HG03139 (cell line): ENCODE measurements around the gene TPRN.

ENCODE experiments used
- ATAC-seq: cut with Tn5 transposase; IDR thresholded peaks from one replicate; pipeline ENCODE4 v1.9.1; 2021; ENCODE audit not compliant: unreplicated experiment

The TPRN gene

DNA sequence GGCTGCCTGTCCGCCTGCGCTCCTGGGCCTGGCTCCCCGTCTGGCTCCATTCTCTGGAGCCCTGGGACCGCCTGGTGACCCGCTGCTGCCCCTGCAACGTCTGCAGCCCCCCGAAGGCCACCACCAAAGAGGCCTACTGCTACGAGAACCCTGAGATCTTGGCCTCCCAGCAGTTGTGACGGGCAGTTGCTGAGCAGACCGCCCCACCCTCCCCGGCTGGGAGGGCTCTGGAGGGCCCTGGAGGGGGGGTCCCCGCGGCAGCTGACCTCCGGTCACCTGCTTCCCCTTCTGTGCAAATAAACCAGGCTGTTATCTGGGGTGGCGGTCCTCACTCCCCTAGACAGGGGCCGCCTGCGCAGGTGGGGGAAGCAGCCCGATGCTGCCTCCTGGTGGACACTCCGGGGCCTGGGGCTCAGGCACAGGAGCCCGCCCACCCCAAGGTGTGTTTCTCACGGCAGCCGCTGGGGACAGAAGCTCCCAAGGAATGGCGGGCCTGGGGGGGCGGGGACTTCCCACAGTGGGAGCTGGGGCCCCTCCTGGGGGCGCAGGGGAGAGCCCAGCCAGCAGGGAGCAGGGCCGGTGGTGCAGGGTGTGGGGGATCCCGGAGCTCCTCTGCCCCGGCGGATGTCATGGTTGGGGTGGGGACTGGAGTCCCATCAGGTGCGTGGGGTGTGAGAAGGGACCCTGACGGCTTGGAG is 35.8 kb upstream of the TPRN start:
- peak; percentile 21 for ATAC-seq

DNA sequence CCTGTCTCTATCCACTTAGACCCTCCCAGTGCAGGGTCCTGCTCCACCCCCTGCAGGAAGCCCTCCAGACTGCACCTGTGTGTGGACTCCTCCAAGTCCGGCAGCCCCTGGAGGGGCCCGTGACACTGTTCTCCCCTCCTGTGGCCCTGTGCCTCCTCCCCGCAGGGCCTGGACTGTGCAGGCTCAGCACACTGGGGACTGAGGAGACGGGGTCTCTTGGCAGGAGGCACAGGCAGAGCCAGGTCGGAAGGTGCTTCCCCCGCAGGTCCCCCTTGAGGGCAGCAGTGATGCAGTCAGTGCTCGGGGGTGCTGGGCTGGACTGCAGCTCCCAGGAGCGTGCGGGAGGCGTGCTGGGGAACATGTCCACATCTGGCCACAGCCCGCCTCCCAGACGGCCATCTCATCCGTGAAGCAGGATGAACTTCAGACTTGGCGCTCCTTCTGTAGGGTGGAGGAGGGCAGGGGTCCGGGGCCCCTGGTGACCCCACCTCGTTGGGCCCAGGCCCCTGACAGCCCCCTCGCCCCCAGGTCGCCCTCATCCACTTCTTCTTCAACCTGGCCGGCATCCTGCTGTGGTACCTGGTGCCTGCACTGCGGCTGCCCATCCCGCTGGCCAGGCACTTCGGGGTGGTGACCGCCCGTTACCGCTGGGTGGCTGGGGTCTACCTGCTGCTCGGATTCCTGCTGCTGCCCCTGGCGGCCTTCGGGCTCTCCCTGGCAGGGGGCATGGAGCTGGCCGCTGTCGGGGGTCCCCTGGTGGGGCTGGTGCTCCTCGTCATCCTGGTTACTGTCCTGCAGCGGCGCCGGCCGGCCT is 35.1 kb upstream of the TPRN start:
- no peak for ATAC-seq

DNA sequence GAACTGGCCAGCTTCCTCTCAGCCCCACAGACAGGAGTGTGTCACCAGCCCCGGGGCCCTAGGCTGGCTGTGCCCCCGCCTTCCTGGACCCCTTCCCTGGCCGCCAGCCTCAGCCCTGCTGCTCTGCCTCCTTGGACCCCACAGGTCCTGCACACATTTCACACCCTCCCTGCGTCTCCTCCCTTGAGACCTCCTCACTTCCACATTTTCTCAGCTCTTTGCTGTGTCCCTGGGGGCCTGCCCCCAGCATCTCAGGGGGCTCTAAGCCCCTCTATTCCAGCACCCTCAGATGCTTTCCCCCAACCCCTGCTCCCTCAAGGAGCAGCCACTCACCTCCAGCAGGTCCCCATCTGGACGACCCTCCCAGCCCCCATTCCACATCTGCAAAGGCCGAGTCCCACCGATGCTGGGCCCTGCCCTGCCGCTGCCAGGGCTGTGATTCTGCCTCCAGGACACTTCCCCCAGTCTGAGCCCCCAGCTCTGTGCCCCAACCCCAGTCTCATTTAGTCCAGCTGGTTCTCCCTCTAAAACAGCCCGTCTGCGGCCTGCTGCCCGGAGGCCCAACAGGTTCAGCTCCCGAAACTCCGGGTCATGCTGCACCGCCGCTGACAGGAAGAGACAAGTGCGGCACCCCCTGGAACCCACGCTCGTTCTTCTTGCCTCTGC is 34.4 kb upstream of the TPRN start:
- ATAC-seq, result no peak

DNA sequence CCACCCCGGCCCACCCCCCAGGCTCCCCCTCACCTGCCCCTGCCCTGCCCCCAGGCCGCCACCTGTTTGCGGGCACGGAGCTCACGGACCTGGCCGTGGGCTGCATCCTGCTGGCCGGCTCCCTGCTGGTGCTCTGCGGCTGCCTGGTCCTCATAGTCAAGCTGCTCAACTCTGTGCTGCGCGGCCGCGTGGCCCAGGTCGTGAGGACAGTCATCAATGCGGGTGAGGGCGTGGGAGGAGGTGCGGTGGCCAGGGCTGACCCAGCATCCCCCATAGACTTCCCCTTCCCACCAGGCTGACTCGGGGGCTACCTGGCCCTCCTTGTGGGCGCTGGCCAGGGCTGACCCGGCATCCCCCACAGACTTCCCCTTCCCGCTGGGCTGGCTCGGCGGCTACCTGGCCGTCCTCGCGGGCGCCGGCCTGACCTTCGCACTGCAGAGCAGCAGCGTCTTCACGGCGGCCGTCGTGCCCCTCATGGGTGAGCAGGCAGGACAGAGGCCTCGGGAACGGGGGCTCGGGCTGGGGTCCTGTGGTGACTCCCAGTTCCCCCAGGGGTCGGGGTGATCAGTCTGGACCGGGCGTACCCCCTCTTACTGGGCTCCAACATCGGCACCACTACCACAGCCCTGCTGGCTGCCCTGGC is 33.6 kb upstream of the TPRN start:
- no peak for ATAC-seq

DNA sequence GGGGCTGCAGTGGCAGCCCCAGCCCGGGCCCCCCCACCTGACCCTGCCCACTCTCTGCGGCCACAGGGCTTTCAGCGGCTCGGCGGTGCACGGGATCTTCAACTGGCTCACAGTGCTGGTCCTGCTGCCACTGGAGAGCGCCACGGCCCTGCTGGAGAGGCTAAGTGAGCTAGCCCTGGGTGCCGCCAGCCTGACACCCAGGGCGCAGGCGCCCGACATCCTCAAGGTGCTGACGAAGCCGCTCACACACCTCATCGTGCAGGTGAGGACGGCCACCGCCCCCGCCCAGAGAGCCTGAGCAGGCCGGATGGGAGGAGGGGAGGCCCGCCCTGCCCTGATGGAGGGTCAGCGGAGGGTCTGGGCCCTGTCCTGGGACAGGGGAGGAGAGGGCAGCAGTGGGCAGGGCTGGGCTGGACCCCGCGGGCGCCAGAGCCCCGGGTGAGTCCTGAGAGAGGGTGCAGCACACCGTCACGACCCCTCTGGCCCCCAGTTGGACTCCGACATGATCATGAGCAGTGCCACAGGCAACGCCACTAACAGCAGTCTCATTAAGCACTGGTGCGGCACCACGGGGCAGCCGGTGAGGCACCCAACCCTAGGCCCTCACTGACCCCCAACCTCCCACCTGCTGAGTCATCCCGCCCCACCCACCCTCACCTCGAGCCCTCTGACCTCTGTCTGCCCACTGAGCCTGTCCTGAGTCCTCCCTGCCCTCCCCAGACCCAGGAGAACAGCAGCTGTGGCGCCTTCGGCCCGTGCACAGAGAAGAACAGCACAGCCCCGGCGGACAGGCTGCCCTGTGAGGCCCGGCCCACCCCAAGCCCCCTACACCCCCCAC is 32.8 kb upstream of the TPRN start:
- ATAC-seq, result no peak

DNA sequence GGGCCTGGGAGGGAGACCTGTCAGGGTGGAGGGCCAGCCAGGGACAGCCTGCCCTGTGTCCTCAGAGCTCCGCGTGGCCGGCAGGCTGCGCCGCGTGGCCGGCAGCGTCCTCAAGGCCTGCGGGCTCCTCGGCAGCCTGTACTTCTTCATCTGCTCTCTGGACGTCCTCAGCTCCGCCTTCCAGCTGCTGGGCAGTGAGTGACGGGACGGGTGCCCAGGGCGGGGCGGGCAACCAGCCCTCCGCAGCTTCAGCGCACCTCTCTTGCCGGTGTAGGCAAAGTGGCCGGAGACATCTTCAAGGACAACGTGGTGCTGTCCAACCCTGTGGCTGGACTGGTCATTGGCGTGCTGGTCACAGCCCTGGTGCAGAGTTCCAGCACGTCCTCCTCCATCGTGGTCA is 32.0 kb upstream of the TPRN start:
- ATAC-seq, result no peak

DNA sequence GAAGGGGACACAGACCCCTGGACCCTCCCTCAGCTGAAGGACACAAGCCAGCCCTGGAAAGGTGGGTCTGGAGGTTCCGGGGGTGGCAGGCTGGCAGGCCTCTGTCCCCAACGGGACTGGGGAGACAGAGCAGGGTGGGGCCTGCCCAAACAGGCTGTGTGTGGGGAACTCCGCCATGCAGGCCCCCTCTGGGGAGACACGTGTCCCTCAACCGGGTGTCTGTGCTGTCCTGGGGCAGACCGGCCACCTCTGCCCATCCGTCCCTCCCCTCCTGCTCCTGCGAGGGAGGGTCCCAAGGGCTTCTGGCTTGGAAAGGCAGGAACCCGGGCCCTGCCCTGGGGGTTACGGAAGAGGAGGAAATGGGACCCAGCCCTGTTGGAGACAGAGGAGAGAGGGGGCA is 31.6 kb upstream of the TPRN start:
- ATAC-seq, result no peak

DNA sequence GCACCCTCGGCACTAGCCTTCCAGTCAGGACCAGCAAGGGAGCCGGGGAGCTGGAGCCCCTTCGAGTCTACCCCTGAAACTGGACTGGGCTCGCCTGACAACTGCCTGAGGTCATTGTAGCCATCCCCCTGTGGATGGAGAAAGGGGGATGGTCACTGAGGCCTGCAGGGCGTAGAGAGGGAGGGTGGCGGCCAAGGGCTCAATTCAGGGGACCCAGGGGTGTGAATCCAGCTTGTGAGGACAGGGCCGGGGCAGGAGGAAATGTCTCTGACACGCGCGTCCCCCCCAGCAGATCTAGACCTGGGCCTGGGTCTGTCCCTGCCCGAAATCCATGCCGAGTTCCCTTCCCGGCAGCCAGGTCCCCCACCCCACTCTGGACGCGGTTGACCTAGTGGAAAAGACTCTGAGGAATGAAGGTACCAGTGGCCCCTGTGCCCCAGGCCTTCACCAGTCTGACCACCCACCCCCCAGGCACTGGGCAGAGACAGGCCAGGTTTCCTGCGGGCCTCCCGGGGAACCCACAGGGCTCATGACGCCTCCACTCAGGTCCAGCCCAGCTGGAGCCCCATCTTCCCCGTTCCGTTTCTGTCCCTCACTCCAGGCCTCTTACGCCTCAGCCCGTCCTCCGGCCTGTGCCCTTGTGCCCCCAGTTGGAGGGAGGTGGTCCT is 31.0 kb upstream of the TPRN start:
- no peak for ATAC-seq

DNA sequence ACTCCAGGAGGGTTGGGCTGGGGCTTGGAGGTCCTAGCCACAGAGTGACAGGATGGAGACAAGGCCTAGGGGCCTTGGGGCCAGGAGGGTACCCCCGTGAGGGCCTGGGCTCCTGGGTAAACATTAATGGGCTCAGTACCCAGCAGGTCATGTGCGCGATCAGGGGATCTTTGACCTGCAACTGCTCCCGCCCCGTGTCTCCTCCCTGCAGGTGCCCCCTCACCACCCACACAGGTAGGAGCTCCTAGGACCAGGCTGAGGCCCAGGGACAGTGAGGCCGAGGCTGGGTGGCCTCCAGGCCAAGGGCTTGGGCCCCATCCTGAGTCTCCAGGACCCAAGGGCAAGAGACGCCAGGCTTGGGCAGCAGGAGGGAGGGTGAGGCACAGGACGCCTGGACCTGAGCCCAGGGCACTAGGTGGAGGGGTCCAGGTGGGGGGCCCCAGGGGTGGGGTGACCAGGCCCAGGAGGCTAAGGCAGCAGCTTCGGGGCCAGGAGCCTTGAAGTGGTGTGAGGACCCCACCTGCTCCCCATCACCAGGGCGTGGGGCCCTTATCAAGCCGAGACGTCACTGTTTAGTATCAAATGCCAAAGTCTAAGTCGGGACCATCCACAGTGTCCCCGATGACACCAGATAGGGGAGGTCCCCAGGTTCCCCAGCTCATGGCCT is 30.3 kb upstream of the TPRN start, which contains the start of gene SLC34A3:
TSS of gene SLC34A3 (plus strand) at position 197 of the 667 bp plus-strand sequence. CDS start 802 bp downstream, outside the sequence.
- ATAC-seq, result no peak

DNA sequence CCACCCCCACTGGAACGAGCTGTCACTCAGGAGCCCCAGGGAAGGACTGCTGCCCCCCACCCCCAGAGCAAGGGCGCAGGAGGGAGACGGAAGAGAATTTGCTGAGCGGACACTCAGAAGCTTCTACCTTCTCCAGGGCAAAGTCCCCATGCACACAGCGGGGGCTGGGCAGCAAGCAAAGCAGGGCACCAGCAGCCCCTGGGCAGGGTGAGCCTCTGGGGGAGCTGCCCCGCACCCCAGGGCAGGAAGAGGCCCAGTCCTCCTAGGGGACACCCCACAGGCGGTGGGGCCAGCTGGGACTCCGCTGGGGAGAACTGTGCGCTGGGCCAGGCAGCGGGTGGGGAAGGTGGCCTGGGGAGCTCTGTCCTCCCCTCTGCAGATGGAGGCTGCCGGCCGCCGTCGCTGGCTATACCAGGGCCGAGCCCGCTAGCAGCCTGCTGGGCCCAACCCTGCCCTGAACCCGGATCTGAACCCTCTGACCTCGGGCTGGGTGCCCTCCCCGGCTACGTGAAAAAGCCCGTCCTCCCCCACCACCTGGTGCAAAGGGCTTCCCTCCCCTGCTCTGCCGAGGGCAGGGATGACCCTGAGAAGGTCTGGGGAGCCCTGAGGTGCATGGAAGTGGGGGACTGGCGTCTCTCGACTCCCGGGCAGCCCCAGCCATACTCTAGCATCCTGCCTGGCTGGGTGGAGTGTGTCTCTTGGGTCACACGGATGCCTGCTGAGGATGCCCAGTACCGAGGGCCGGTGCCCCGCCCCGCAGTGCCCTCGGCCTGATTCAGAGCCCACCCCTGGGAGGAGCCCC is 29.6 kb upstream of the TPRN start:
- ATAC-seq, result no peak

DNA sequence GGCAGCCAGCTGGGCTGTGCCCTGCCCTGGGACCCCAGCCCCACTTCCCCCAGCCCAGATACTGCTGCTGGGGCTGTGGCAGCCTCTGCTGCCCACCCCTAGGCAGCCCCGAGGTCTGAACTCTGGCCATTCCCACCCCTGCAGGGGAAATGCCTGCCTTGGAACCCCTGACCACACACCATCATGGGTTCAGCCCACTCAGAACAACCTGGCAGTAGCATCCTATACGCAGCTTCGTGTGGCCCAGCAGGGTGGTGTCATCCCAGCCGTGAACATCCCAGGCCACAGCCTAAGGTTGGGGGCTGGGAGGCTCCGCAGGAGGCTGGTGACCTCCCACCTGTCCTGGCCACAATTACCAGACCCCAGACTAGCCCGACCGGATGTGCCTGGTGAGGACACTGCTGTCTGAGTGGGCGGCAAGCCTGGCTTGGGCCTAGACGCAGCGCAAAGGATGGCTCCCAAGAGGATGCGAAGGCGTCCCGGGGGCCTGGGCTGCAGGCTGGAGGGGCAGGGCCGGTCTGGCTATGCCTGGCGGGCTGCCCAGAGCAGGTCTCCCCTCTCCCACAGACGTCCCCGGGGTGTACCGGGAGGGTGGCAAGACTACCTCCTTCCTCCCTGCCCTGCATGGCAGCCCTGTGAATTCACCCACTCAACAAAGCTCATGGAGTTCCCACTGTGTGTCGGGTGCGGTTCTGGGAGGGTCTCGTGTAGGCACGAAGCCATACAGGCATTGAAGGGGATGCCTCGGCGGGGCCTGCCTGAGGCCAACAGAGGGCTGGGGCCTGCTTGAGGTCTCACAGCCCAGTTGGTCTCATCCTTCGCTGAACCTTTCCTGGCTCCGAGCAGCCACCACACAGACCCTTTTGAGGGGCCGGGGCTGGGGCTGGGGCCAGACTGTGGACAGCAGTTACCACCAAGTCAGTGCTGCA is 28.7 kb upstream of the TPRN start:
- ATAC-seq, result no peak

DNA sequence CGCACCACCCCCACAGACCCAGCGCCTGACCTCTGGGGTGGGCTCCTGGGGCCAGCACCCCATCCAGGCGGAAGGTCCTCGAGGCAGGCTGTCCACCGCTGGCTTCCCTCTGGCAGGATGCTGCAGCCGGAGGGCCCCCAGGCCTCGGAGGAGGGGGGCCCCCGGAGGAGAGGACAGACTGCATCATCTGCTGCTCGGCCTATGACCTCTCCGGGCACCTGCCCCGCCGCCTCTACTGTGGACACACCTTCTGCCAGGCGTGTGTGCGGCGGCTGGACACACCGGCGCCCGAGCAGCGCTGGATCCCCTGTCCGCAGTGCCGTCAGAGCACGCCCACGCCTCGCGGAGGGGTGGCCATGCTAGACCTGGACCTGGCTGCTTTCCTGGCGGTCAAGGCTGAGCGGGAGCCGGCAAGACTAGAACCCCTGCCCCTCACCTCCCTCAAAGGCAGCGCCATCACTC is 28.0 kb upstream of the TPRN start:
- no peak for ATAC-seq

DNA sequence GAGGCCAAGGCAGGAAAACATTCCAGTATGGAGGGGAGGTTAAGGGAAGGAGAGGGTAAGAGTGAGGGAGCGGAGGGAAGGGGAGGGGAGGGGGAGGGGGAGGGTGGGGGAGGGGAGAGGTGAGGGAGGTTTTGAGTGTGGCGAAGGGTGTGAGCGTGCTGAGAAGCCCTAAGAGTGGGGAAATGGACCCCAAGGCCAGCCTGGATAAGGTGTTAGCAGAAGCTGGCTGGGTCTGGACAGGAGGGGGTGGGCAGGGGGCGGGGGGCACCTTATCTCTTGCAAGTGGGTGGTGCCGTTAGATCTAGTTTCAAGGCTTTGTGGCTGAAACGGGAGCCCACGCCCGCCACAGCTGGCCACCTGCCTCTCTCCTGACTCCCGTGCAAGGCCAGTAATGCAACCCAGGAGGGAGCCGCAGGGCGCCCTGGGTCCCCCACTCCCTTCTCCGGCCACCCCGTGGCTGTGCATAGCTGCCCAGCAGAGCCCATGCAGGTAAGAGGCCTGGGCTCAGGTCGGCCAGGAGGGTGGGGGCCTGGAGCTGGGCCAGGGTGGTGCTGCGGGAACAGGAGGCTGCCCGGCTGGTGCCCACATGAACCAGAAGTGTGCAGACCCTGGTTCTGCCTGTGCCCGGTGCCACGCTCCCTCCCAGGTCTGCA is 27.4 kb upstream of the TPRN start:
- ATAC-seq, result no peak

DNA sequence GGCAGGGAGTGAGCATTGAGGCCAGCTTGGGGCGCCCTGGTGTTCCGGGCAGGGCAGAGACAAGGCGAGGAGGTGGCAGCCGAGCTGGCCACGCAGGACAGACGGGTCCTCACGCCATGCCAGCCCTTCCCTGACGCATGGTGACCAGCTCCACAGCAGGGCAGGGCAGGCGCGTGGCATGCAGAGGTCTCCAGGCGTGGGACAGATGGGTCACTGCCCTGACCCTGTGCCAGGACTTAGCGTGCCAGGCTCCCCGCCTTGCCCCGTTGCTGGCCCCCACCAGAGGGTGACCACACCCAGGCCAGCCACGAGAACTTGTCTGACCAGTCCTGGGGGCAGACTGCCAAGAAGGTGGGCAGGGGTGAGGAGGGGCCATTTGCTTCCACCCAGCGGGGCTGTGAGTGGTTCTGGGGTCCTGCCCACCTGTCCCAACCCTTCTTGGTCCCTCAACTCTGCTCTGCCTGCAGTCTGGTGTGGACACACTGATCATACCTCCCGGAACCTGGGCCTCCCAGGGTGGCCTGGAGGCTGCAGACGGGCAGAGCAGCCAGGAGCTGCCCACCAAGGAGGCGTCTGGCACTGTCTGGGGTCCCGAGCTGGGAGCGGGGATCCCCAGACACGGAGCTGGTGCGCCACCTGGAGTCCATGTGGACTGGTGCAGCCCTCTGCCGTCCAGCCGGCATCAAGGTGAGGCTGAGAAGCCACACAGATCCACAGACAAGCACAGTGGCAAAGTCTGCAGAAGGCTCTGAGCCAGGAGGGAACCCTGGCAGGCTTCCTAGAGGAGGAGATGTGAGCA is 26.7 kb upstream of the TPRN start, which contains the start of gene RNF224:
TSS of gene RNF224 (plus strand) at position 449 of the 799 bp plus-strand sequence. CDS start 834 bp downstream, outside the sequence.
- no peak for ATAC-seq

DNA sequence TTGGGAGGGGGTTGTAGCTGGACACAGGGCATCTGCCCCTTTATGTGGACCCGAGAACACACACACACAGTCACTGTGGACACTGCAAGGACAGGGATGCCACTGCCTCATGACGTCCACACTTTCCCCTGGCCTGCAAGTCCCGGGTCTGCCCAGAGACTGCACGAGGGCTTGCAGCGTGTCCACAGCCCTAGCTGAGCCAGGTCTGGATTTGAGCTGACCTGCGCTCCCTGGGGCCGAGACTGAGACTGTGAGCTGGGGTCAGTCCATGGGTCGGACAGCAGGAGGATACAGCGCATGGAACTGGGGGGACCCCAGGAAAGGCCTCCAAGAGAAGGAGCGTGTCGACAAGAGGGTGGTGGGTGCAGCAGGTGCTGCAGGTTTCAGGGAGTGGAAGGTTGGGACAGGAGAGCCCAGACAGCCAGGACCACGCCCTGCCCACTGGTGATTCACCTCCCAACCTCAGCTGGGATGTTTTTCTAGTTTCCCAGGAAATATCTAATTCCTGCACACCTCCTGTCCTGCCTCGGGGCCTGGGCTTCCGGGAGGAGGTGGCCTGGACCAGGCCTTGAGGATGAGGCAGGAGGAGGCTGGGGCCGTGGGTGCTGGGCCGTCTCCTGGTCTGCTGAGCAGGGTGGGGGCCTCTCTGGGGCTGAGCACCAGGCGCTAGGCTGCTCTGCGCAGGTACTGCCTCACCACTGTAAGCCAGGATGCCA is 26.0 kb upstream of the TPRN start:
- no peak for ATAC-seq
